B cell (primary cell): Measurements from ENCODE around the gene FBLN5. TPM values are rescaled to one million over a fixed set of nuclear protein-coding genes. Genes with fewer than 3 reads are reported as not detected.

Source experiments
- ATAC-seq: fragments of 200-7000 bp; cut with Tn5 transposase; one replicate; pipeline ENCODE4 v1.10.0; 2021; ENCODE audit warnings: low read depth, mild to moderate bottlenecking, moderate number of reproducible peaks, moderate library complexity
- CTCF ChIA-PET: fragments of 350-600 bp; sonication (Branson Sonifier 250); formaldehyde crosslinking; loops from one replicate; lab custom pipeline; 2021; ENCODE audit warnings: antibody characterized with exemption, inconsistent platforms; lab: Charles Lee
- POLR2A ChIA-PET: fragments of 350-600 bp; sonication (Branson Sonifier 250); formaldehyde crosslinking; loops from one replicate; lab custom pipeline; 2021; ENCODE audit warnings: antibody characterized with exemption; lab: Charles Lee
- DNase-seq: peaks from one replicate; pipeline ENCODE4 v3.0.0; 2013
- H2AFZ ChIP-seq: 2 replicates; pipeline ENCODE4 v1.6.1; 2012; ENCODE audit warnings: mild to moderate bottlenecking, low read depth, low read length; ENCODE audit not compliant: insufficient read depth, poor library complexity, severe bottlenecking
- H3K27ac ChIP-seq, 2 donors: 1 replicate in 1 of 2; 2 replicates in 1 of 2; pipeline ENCODE4 v1.5.1; 2012 to 2013; ENCODE audit warnings: low read length in 2 of 2, mild to moderate bottlenecking in 2 of 2, moderate library complexity in 1 of 2
- H3K27me3 ChIP-seq, 4 experiments: fragments of 200-600 bp in 1 of 4; sonication (generic) in 1 of 4; replicated peaks in 1 of 4; 1 replicate in 2 of 4; 2 replicates in 2 of 4; pipeline versions ENCODE4 v1.6.1 to v1.7.0; 2013 to 2016; ENCODE audit warnings: low read length in 3 of 4, mild to moderate bottlenecking in 2 of 4, mixed read lengths in 1 of 4, moderate library complexity in 1 of 4; ENCODE audit not compliant: insufficient read depth in 4 of 4, control insufficient read depth in 3 of 4; ENCODE audit errors: control extremely low read depth in 1 of 4
- H3K36me3 ChIP-seq, 2 experiments: replicated peaks in 1 of 2; 1 replicate in 1 of 2; 2 replicates in 1 of 2; pipeline versions ENCODE4 v1.6.1 to v1.7.1; 2013; ENCODE audit warnings: low read length in 1 of 2; ENCODE audit not compliant: insufficient read depth in 2 of 2, control insufficient read depth in 1 of 2; ENCODE audit errors: control extremely low read depth in 1 of 2, extremely low read depth in 1 of 2
- H3K4me1 ChIP-seq, 2 donors: fragments of 200-600 bp in 1 of 2; sonication (generic) in 1 of 2; 1 replicate in 1 of 2; 2 replicates in 1 of 2; pipeline versions ENCODE4 v1.5.1 to v1.6.1; 2013 to 2017; ENCODE audit warnings: low read length in 2 of 2; ENCODE audit not compliant: control insufficient read depth in 2 of 2, insufficient read depth in 2 of 2
- H3K4me2 ChIP-seq: replicated peaks from 2 replicates; pipeline ENCODE3; 2012; ENCODE audit warnings: mild to moderate bottlenecking, low read depth, low read length; ENCODE audit not compliant: poor library complexity, severe bottlenecking
- H3K4me3 ChIP-seq, 5 experiments: fragments of 200-600 bp in 1 of 5; sonication (generic) in 1 of 5; 1 replicate in 3 of 5; 2 replicates in 2 of 5; pipeline versions ENCODE4 v1.5.1 to v1.7.0; 2011 to 2016; ENCODE audit warnings: low read length in 4 of 5, mild to moderate bottlenecking in 4 of 5, low read depth in 2 of 5, control low read depth in 1 of 5, moderate library complexity in 1 of 5; ENCODE audit not compliant: insufficient read depth in 1 of 5; ENCODE audit errors: control extremely low read depth in 1 of 5, extremely low read depth in 1 of 5
- H3K79me2 ChIP-seq: fragments of 200-600 bp; sonication (generic); one replicate; pipeline ENCODE4 v1.6.0; 2016; ENCODE audit warnings: low read length; ENCODE audit not compliant: control insufficient read depth, insufficient read depth
- H3K9ac ChIP-seq: fragments of 200-600 bp; sonication (generic); 2 replicates; pipeline ENCODE4 v1.6.1; 2017; ENCODE audit warnings: mild to moderate bottlenecking, low read length, moderate library complexity
- H3K9me3 ChIP-seq, 3 donors: one replicate each; pipeline versions ENCODE4 v1.6.1 to v1.7.1; 2013; ENCODE audit warnings: low read length in 2 of 3; ENCODE audit not compliant: control insufficient read depth in 2 of 3, insufficient read depth in 1 of 3; ENCODE audit errors: control extremely low read depth in 1 of 3
- H4K20me1 ChIP-seq: 2 replicates; pipeline ENCODE4 v1.6.0; 2012; ENCODE audit warnings: mild to moderate bottlenecking, low read length; ENCODE audit not compliant: insufficient read depth, control insufficient read depth, poor library complexity, severe bottlenecking
- H3K27ac Mint-ChIP-seq: one replicate; pipeline ENCODE4 v1.8.0; 2021; ENCODE audit warnings: mixed read lengths
- H3K27me3 Mint-ChIP-seq: one replicate; pipeline ENCODE4 v1.8.0; 2021; ENCODE audit warnings: mixed read lengths
- H3K4me1 Mint-ChIP-seq: one replicate; pipeline ENCODE4 v1.8.0; 2021; ENCODE audit warnings: mixed read lengths
- H3K4me3 Mint-ChIP-seq: one replicate; pipeline ENCODE4 v1.8.0; 2021; ENCODE audit warnings: mixed read lengths
- H3K9me3 Mint-ChIP-seq: one replicate; pipeline ENCODE4 v1.8.0; 2022; ENCODE audit warnings: mixed read lengths; ENCODE audit not compliant: insufficient read depth
- CTCF ChIP-seq: fragments of 200-600 bp; IDR thresholded peaks from one replicate; pipeline ENCODE4 v1.8.0; 2022; ENCODE audit warnings: antibody characterized with exemption, mild to moderate bottlenecking
- EZH2 ChIP-seq: IDR thresholded peaks from 2 replicates; pipeline ENCODE4 v1.6.1; 2012; ENCODE audit warnings: borderline replicate concordance, low read depth, mild to moderate bottlenecking, moderate library complexity, low read length; ENCODE audit not compliant: insufficient read depth, poor library complexity, severe bottlenecking
- WGBS: methylation state at CpG from one replicate; pipeline ENCODE4 v1.1.5; 2013; ENCODE audit warnings: missing lambda C conversion rate; ENCODE audit not compliant: insufficient coverage; 5-methylcytosine and 5-hydroxymethylcytosine counted together
- intact Hi-C: fragments of 100-400 bp; cut with micrococcal nuclease; formaldehyde crosslinking; loops from one replicate; pipeline ENCODE4 v1.10.0; 2022
- polyA plus RNA-seq: library from polyadenylated mRNA; depleted of rRNA; stranded (reverse); fragments of >200 nt; gene quantifications from 2 replicates; pipeline ENCODE4 v1.2.3, GENCODE V29; 2012
- total RNA-seq, 2 donors: library from RNA; stranded (reverse); fragments of 120-200 nt in 1 of 2; gene quantifications; 1 replicate in 1 of 2; 2 replicates in 1 of 2; pipeline versions ENCODE4 v1.2.3 to v1.2.4, GENCODE V29; 2013 to 2022

The FBLN5 gene
- total and polyA plus RNA-seq, 2 donors (not counting 1 experiment from before 2014, with no cell fraction given), result 0.31 to 0.37 TPM

GRCh38 chr14:91877376-91877915 is 70.0 kb downstream of the FBLN5 start:
- no peaks in the 10 kb centered on the region for H3K79me2 ChIP-seq
- Mint-ChIP-seq H3K9me3 (no peaks in the 10 kb centered on the region), H3K4me1 (peaks cover 32% of the 10 kb centered on the region), H3K27ac (no peak overlapping the region), H3K27me3 (no peaks in the 10 kb centered on the region), H3K4me3 (no peak overlapping the region)
- ATAC-seq, result no peak
- CTCF ChIA-PET, result no interaction called here
- H3K4me3 ChIP-seq, result no peak overlapping the region
- DNase-seq, result no peak
- no peaks in the 10 kb centered on the region for H3K9me3 ChIP-seq
- WGBS, result 62% methylated on average over 13 of the region's 13 CpGs
- no peaks in the 10 kb centered on the region for H3K27me3 ChIP-seq
- no peaks in the 10 kb centered on the region for H4K20me1 ChIP-seq
- no peak overlapping the region for H3K9ac ChIP-seq
- peaks cover 26 to 28% of the 10 kb centered on the region in 2 donors for H3K4me1 ChIP-seq
- H3K36me3 ChIP-seq, result no peaks in the 10 kb centered on the region
- intact Hi-C loops, result no loop called here
- no peak overlapping the region for H3K27ac ChIP-seq
- no peak for TF ChIP-seq CTCF
- TF ChIP-seq EZH2, result no peak
- POLR2A ChIA-PET, result interaction anchor here (0.7 kb wide), 1 partner anchor 489 kb away, joined by 3 read pairs; no protein-coding TSS in a partner anchor
- no peak overlapping the region for H3K4me2 ChIP-seq
- H2AFZ ChIP-seq, result no peak overlapping the region

GRCh38 chr14:91876492-91876891 is 71.0 kb downstream of the FBLN5 start:
- H4K20me1 ChIP-seq, result no peaks in the 10 kb centered on the region
- H2AFZ ChIP-seq, result no peak overlapping the region
- H3K27me3 ChIP-seq, result no peaks in the 10 kb centered on the region
- Mint-ChIP-seq H3K27me3 (no peaks in the 10 kb centered on the region), H3K9me3 (no peaks in the 10 kb centered on the region), H3K4me3 (no peak overlapping the region), H3K4me1 (peaks cover 42% of the 10 kb centered on the region), H3K27ac (no peak overlapping the region)
- no peaks in the 10 kb centered on the region for H3K79me2 ChIP-seq
- ATAC-seq (no peak), DNase-seq (no peak)
- H3K36me3 ChIP-seq, result no peaks in the 10 kb centered on the region
- intact Hi-C loops, result no loop called here
- no peak for TF ChIP-seq EZH2
- no peak for TF ChIP-seq CTCF
- no peak overlapping the region for H3K4me3 ChIP-seq
- ChIA-PET POLR2A (no interaction called here), CTCF (no interaction called here)
- H3K9ac ChIP-seq, result no peak overlapping the region
- no peaks in the 10 kb centered on the region for H3K9me3 ChIP-seq
- no peak overlapping the region for H3K4me2 ChIP-seq
- H3K27ac ChIP-seq, result no peak overlapping the region
- 100% methylated on average over 4 of the region's 6 CpGs for WGBS
- peaks cover 36 to 38% of the 10 kb centered on the region in 2 donors for H3K4me1 ChIP-seq
